B cell (primary cell): ENCODE measurements around the gene GPM6B.

Experiments used
- EZH2 ChIP-seq: IDR thresholded peaks from 2 replicates; pipeline ENCODE4 v1.6.1; 2012; ENCODE audit warnings: borderline replicate concordance, low read depth, mild to moderate bottlenecking, moderate library complexity, low read length; ENCODE audit not compliant: insufficient read depth, poor library complexity, severe bottlenecking
- TF ChIP-seq, protein P1 (sequence below): fragments of 200-600 bp; IDR thresholded peaks from one replicate; pipeline ENCODE4 v1.8.0; 2022; ENCODE audit warnings: antibody characterized with exemption, mild to moderate bottlenecking

DNA sequence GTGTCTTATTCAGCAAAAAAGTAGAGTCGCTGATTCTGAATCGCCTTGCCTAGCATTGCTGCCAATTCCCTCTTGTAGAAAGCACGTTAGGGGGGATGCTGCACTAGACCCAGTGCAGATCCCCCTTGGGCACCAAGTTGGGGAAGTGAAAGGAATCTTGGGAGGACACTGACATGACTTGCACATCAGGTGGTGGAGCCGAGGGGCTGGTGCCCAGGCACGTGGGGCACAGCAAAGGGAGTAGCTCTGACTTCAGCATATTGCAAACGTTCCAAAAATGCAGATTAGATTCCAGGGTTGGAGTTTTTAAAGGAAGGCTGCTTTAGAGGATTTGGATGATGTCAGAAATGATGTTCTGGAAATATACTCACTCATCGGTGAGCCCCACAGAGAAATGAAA lies 47.4 kb upstream of the GPM6B start:
- TF ChIP-seq, protein P1, sequence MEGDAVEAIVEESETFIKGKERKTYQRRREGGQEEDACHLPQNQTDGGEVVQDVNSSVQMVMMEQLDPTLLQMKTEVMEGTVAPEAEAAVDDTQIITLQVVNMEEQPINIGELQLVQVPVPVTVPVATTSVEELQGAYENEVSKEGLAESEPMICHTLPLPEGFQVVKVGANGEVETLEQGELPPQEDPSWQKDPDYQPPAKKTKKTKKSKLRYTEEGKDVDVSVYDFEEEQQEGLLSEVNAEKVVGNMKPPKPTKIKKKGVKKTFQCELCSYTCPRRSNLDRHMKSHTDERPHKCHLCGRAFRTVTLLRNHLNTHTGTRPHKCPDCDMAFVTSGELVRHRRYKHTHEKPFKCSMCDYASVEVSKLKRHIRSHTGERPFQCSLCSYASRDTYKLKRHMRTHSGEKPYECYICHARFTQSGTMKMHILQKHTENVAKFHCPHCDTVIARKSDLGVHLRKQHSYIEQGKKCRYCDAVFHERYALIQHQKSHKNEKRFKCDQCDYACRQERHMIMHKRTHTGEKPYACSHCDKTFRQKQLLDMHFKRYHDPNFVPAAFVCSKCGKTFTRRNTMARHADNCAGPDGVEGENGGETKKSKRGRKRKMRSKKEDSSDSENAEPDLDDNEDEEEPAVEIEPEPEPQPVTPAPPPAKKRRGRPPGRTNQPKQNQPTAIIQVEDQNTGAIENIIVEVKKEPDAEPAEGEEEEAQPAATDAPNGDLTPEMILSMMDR, result no peak
- TF ChIP-seq EZH2, result no peak
